HG02642 (cell line): ENCODE measurements around the gene ZNHIT2.

Experiments
- ATAC-seq: cut with Tn5 transposase; IDR thresholded peaks from one replicate; pipeline ENCODE4 v1.9.1; 2021; ENCODE audit warnings: mild to moderate bottlenecking; ENCODE audit not compliant: unreplicated experiment, poor library complexity

The ZNHIT2 gene

GRCh38 chr11:65084598-65085375, 32.7 kb downstream of the ZNHIT2 start:
- ATAC-seq, result peak; percentile 8

- peak; percentile 80 for ATAC-seq
Measured at GRCh38 chr11:65083834-65084597, 33.5 kb downstream of the ZNHIT2 start, which contains the start of the genes CDCA5 and ZFPL1. Gene CDCA5, minus strand, starts transcription at chr11:65084040. Its CDS starts 62 bp downstream, at chr11:65083978. Gene ZFPL1, plus strand, starts transcription at chr11:65084222. Its CDS starts 477 bp downstream, at chr11:65084699.

- peak; percentile 18 for ATAC-seq
Measured at GRCh38 chr11:65083134-65083833, 34.2 kb downstream of the ZNHIT2 start.

- no peak for ATAC-seq
Measured at GRCh38 chr11:65078786-65079342, 38.6 kb downstream of the ZNHIT2 start.

GRCh38 chr11:65078151-65078550, 39.4 kb downstream of the ZNHIT2 start:
- ATAC-seq, result no peak

- no peak for ATAC-seq
Measured at GRCh38 chr11:65077451-65077850, 40.0 kb downstream of the ZNHIT2 start.

GRCh38 chr11:65072631-65072966, 44.9 kb downstream of the ZNHIT2 start:
- ATAC-seq, result no peak

- no peak for ATAC-seq
Measured at GRCh38 chr11:65071907-65072630, 45.4 kb downstream of the ZNHIT2 start.

GRCh38 chr11:65069217-65069616, 48.3 kb downstream of the ZNHIT2 start:
- no peak for ATAC-seq

GRCh38 chr11:65067446-65067845, 50.1 kb downstream of the ZNHIT2 start:
- ATAC-seq, result no peak

GRCh38 chr11:65066805-65067291, 50.7 kb downstream of the ZNHIT2 start:
- ATAC-seq, result no peak
